Measurements from ENCODE around the gene DCAF5. TPM values are rescaled to one million over a fixed set of nuclear protein-coding genes. Genes with fewer than 3 reads are reported as not detected.

The DCAF5 gene
- total and polyA plus RNA-seq, 2 of the 8 experiments (the other 6 are each of a cell fraction or from before 2014, with no cell fraction given), result 24.3 to 31.0 TPM

DNA sequence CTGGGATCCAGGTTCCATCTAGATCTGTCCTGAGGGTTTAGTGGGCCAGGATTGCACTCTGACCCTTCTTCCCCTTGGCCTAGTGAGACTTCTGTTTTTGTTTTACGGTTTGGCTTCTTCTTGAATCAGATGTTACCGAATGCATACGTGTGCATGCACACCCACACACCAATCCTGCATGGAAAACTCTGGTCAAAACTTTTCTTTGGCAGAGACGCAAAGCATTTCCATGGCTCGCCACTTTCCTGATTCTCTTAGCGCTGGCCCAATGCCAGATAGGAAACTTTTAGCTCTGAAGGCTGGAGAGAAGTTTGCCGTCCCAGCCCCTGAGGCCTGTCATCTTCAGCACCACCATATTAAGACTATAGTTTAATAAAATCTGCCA, 106.5 kb downstream of the DCAF5 start:
- no peak overlapping the region for H3K4ac ChIP-seq (replicated peaks; ENCODE audit: insufficient read length, low read depth, low read length)
- DNase-seq (ENCODE audit: low read depth in 1 of 2, low spot score in 2 of 2) (no peak), FAIRE-seq (no peak)
- no peak overlapping the region for H3K56ac ChIP-seq (replicated peaks; ENCODE audit: insufficient read length, low read depth, low read length)
- 0 out of 2 replicates have a peak overlapping the region, but pooled peaks have one; percentile 62 for H2BK12ac ChIP-seq (ENCODE audit: low read depth, low read length)
- H2BK5ac ChIP-seq (ENCODE audit: low read depth, low read length), result no peak overlapping the region
- H3K36me3 ChIP-seq (ENCODE audit: control insufficient read depth in 2 of 4, insufficient read depth in 4 of 4, low read length in 3 of 4), result no peaks in the 10 kb centered on the region
- TF ChIP-seq TAF7 (optimal IDR thresholded peaks at IDR 0.05; ENCODE audit: borderline replicate concordance, low read depth, low read length) (no peak), SRF (IDR thresholded peaks at IDR 0.05; ENCODE audit: low read depth, low read length) (no peak), NANOG (IDR thresholded peaks at IDR 0.05; ENCODE audit: insufficient read depth, low read depth, low read length, poor library complexity, severe bottlenecking) (no peak), PHF8 (conservative IDR thresholded peaks at IDR 0.05; ENCODE audit: low read depth, low read length) (no peak), POLR2AphosphoS5 (IDR thresholded peaks at IDR 0.05; ENCODE audit: low read depth, low read length) (no peak), POLR2A (IDR thresholded peaks at IDR 0.05; ENCODE audit: control extremely low read depth in 1 of 2, low read depth in 2 of 2, low read length in 2 of 2) (no peak), E2F6 (IDR thresholded peaks at IDR 0.05) (no peak), MAFK (IDR thresholded peaks at IDR 0.05; ENCODE audit: low read depth, low read length) (no peak), CREB1 (IDR thresholded peaks at IDR 0.05) (no peak), EGR1 (IDR thresholded peaks at IDR 0.05; ENCODE audit: borderline replicate concordance, low read depth, low read length) (no peak)
- TF ChIP-seq, protein P1, sequence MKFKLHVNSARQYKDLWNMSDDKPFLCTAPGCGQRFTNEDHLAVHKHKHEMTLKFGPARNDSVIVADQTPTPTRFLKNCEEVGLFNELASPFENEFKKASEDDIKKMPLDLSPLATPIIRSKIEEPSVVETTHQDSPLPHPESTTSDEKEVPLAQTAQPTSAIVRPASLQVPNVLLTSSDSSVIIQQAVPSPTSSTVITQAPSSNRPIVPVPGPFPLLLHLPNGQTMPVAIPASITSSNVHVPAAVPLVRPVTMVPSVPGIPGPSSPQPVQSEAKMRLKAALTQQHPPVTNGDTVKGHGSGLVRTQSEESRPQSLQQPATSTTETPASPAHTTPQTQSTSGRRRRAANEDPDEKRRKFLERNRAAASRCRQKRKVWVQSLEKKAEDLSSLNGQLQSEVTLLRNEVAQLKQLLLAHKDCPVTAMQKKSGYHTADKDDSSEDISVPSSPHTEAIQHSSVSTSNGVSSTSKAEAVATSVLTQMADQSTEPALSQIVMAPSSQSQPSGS (IDR thresholded peaks at IDR 0.05; ENCODE audit: low read length), result no peak
- no peak overlapping the region for H4K5ac ChIP-seq (ENCODE audit: insufficient read length, low read depth, low read length)
- WGBS, 2 experiments (ENCODE audit: extremely low coverage in 1 of 2, insufficient coverage in 1 of 2, insufficient read length in 1 of 2, insufficient replicate concordance in 2 of 2, low coverage in 1 of 2, low lambda C conversion rate in 2 of 2, missing lambda C conversion rate in 1 of 2), result 98% methylated on average over 7 of the region's 7 CpGs; no CpG with 5 or more reads in 1 of the 2 experiments
- H2BK15ac ChIP-seq (ENCODE audit: low read length), result no peak overlapping the region
- H3K4me2 ChIP-seq (ENCODE audit: insufficient read depth in 1 of 2, low read depth in 2 of 2, low read length in 2 of 2), result peak overlapping the region in 1 of 2 experiments; percentile 15; a peak in 1 of 4 replicates
- POLR2A ChIA-PET (ENCODE audit: partially characterized antibody), result interaction anchor here (1.4 to 1.7 kb wide), 3 partner anchors 9 to 11 kb away, joined by 3 to 5 read pairs (median 3); no protein-coding TSS in a partner anchor
- no peak overlapping the region for H3K14ac ChIP-seq (ENCODE audit: insufficient read length)
- no peaks in the 10 kb centered on the region for H4K20me1 ChIP-seq (replicated peaks in 1 of 2; ENCODE audit: control insufficient read depth in 1 of 2, insufficient read depth in 2 of 2, low read length in 2 of 2)
- H2AFZ ChIP-seq (ENCODE audit: low read length), result no peak overlapping the region
- no peaks in the 10 kb centered on the region for H3K79me2 ChIP-seq (ENCODE audit: control insufficient read depth in 1 of 2, insufficient read depth in 2 of 2, low read length in 2 of 2)
- CTCF ChIA-PET (ENCODE audit: partially characterized antibody), result interaction anchor here (1.0 to 4.9 kb wide), 6 partner anchors 8 to 135 kb away, joined by 4 to 17 read pairs (median 7); no protein-coding TSS in a partner anchor
- no peak overlapping the region for H3K27ac ChIP-seq (ENCODE audit: low read depth, low read length)
- no peak overlapping the region for H3K23ac ChIP-seq (ENCODE audit: insufficient read length)
- 0 out of 2 replicates have a peak overlapping the region, but pooled peaks have one; percentile 6 for H3K18ac ChIP-seq (ENCODE audit: extremely low read depth, low read length)
- no peaks in the 10 kb centered on the region for H3K79me1 ChIP-seq (ENCODE audit: low read depth, low read length)
- peaks cover 13 to 42% (median 23%) of the 10 kb centered on the region in 4 experiments for H3K4me1 ChIP-seq (replicated peaks in 1 of 4; ENCODE audit: control insufficient read depth in 3 of 4, insufficient read depth in 4 of 4, low read length in 3 of 4)
- H3K9ac ChIP-seq (replicated peaks in 1 of 4; ENCODE audit: extremely low read depth in 1 of 4, low read depth in 3 of 4, low read length in 3 of 4), result no peak overlapping the region
- no peaks in the 10 kb centered on the region; a peak in 1 of 7 replicates for H3K27me3 ChIP-seq (replicated peaks in 1 of 4; ENCODE audit: control insufficient read depth in 3 of 4, extremely low read depth in 1 of 4, insufficient read depth in 3 of 4, low read length in 3 of 4)
- 0 out of 2 replicates have a peak overlapping the region, but pooled peaks have one; percentile 46 for H2AK5ac ChIP-seq (ENCODE audit: low read depth, low read length)
- H4K91ac ChIP-seq (replicated peaks; ENCODE audit: insufficient read length, low read length), result no peak overlapping the region
- no peaks in the 10 kb centered on the region for H3K23me2 ChIP-seq (ENCODE audit: low read depth, low read length)
- H4K8ac ChIP-seq (ENCODE audit: extremely low read depth, insufficient read depth, low read length), result no peak overlapping the region
- no peak overlapping the region for H3K4me3 ChIP-seq (ENCODE audit: extremely low read depth in 1 of 4, insufficient read depth in 2 of 4, low read depth in 3 of 4, low read length in 4 of 4)
- H2BK20ac ChIP-seq (ENCODE audit: low read length), result peak overlapping the region; percentile 44; the same call in 1 of the 2 replicates
- H2BK120ac ChIP-seq (replicated peaks; ENCODE audit: low read depth, low read length), result no peak overlapping the region
- H3K9me3 ChIP-seq (ENCODE audit: insufficient read depth in 2 of 2, low read depth in 1 of 2, low read length in 1 of 2), result no peaks in the 10 kb centered on the region
